Measurements from ENCODE around the gene ACD. TPM values are rescaled to one million over a fixed set of nuclear protein-coding genes. Genes with fewer than 3 reads are reported as not detected.

ACD gene
- total and polyA plus RNA-seq, 9 of the 15 experiments (the other 6 are each of a cell fraction or from before 2014, with no cell fraction given), result 4.2 to 47.4 (median 19.2) TPM

GRCh38 chr16:67685388-67686112 is 25.5 kb upstream of the ACD start:
- FAIRE-seq, result no peak
- H3K4me1 ChIP-seq (replicated peaks in 1 of 2; ENCODE audit: control insufficient read depth in 2 of 2, insufficient read depth in 2 of 2, low read length in 2 of 2), result no peaks in the 10 kb centered on the region
- ChIA-PET CTCF (ENCODE audit: low intra/inter-chr PET ratio) (no interaction called here), POLR2A (interaction anchor here (0.6 kb wide), 1 partner anchor 22 kb away, joined by 4 read pairs; no protein-coding TSS in a partner anchor)
- 82% methylated on average over 17 of the region's 17 CpGs for WGBS (ENCODE audit: insufficient coverage, low coverage, missing lambda C conversion rate)
- H3K9me1 ChIP-seq (ENCODE audit: control insufficient read depth, insufficient read depth, low read length), result peaks cover 2% of the 10 kb centered on the region
- H4K20me1 ChIP-seq (replicated peaks; ENCODE audit: control insufficient read depth, insufficient read depth, low read length), result peaks cover 6% of the 10 kb centered on the region; the same call in 1 of the 2 replicates
- no peaks in the 10 kb centered on the region for H3K27me3 ChIP-seq (ENCODE audit: control insufficient read depth in 2 of 2, insufficient read depth in 2 of 2, low read length in 2 of 2)
- intact Hi-C loops (cut with micrococcal nuclease) (no loop called here), in situ Hi-C loops (cut with MboI) (no loop called here)
- no peaks in the 10 kb centered on the region for H3K79me2 ChIP-seq (ENCODE audit: control insufficient read depth, insufficient read depth, low read length)
- DNase-seq (ENCODE audit: extremely low read depth in 1 of 4, low spot score in 3 of 4), result no peak
- no peak for ATAC-seq
- H3K9ac ChIP-seq (ENCODE audit: insufficient read depth in 1 of 2, low read depth in 2 of 2, low read length in 2 of 2), result peak overlapping the region in 1 of 2 experiments; percentile 50; a peak in 1 of 4 replicates
- no peak overlapping the region for H3K4me2 ChIP-seq (ENCODE audit: insufficient read depth, low read length)
- BruUV-seq (replicated peaks), result no TSS peak
- H3K36me3 ChIP-seq (ENCODE audit: control insufficient read depth, insufficient read depth, low read length), result peaks cover 28% of the 10 kb centered on the region; the same call in 2 of the 3 replicates
- no peak overlapping the region for H3K4me3 ChIP-seq
- no peaks in the 10 kb centered on the region for H3K9me3 ChIP-seq (replicated peaks; ENCODE audit: control insufficient read depth, insufficient read depth, low read depth, low read length)
- H3K27ac ChIP-seq (ENCODE audit: extremely low read depth, low read depth, low read length), result no peak overlapping the region
- no peak overlapping the region for H2AFZ ChIP-seq (ENCODE audit: low read depth, low read length)
- TF ChIP-seq BACH1 (tag; IDR thresholded peaks at IDR 0.05) (no peak), HDAC3 (IDR thresholded peaks at IDR 0.05; ENCODE audit: borderline replicate concordance, partially characterized antibody) (no peak), SPI1 (IDR thresholded peaks at IDR 0.05; ENCODE audit: borderline replicate concordance, low read depth, low read length) (no peak), CBX2 (IDR thresholded peaks at IDR 0.05; ENCODE audit: insufficient read depth, low read length, poor library complexity, severe bottlenecking) (no peak), PBX2 (CRISPR knock-in tag; IDR thresholded peaks at IDR 0.05; ENCODE audit: low read depth) (no peak), PBX2 (tag; conservative IDR thresholded peaks at IDR 0.05; ENCODE audit: low read depth) (no peak), TRIM28 (IDR thresholded peaks at IDR 0.05) (no peak), MBD1 (CRISPR knock-in tag; IDR thresholded peaks at IDR 0.05) (no peak), ZNF146 (CRISPR knock-in tag; IDR thresholded peaks at IDR 0.05; ENCODE audit: unreplicated experiment) (no peak), BDP1 (IDR thresholded peaks at IDR 0.05; ENCODE audit: insufficient read depth, insufficient read length) (no peak)
- TF ChIP-seq, protein P1, sequence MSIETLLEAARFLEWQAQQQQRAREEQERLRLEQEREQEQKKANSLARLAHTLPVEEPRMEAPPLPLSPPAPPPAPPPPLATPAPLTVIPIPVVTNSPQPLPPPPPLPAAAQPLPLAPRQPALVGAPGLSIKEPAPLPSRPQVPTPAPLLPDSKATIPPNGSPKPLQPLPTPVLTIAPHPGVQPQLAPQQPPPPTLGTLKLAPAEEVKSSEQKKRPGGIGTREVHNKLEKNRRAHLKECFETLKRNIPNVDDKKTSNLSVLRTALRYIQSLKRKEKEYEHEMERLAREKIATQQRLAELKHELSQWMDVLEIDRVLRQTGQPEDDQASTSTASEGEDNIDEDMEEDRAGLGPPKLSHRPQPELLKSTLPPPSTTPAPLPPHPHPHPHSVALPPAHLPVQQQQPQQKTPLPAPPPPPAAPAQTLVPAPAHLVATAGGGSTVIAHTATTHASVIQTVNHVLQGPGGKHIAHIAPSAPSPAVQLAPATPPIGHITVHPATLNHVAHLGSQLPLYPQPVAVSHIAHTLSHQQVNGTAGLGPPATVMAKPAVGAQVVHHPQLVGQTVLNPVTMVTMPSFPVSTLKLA (conservative IDR thresholded peaks at IDR 0.05), result no peak
- TF ChIP-seq, protein P2, sequence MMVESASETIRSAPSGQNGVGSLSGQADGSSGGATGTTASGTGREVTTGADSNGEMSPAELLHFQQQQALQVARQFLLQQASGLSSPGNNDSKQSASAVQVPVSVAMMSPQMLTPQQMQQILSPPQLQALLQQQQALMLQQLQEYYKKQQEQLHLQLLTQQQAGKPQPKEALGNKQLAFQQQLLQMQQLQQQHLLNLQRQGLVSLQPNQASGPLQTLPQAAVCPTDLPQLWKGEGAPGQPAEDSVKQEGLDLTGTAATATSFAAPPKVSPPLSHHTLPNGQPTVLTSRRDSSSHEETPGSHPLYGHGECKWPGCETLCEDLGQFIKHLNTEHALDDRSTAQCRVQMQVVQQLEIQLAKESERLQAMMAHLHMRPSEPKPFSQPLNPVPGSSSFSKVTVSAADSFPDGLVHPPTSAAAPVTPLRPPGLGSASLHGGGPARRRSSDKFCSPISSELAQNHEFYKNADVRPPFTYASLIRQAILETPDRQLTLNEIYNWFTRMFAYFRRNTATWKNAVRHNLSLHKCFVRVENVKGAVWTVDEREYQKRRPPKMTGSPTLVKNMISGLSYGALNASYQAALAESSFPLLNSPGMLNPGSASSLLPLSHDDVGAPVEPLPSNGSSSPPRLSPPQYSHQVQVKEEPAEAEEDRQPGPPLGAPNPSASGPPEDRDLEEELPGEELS (CRISPR knock-in tag; IDR thresholded peaks at IDR 0.05; ENCODE audit: borderline replicate concordance), result no peak

Data from K562 (cell line).